Calu3 (cell line): ENCODE data around the gene MTARC2. TPM values are rescaled to one million over a fixed set of nuclear protein-coding genes. Genes with fewer than 3 reads are reported as not detected.

ENCODE experiments used
- BruUV-seq: library from RNA; stranded (reverse); fragments of 400-500 nt; replicated peaks from 2 replicates; lab custom pipeline; 2021; lab: Mats Ljungman, UMichigan
- CTCF ChIA-PET: fragments of 300-600 bp; sonication (Branson Sonifier 250); formaldehyde crosslinking; loops from one replicate; lab custom pipeline; 2022; ENCODE audit warnings: antibody characterized with exemption; lab: Charles Lee
- DNase-seq: peaks from one replicate; pipeline ENCODE4 v3.0.0; 2022
- H3K27ac Mint-ChIP-seq: one replicate; pipeline ENCODE4 v1.8.0; 2022; ENCODE audit warnings: mixed read lengths; ENCODE audit not compliant: unreplicated experiment
- H3K27me3 Mint-ChIP-seq: one replicate; pipeline ENCODE4 v1.8.0; 2022; ENCODE audit warnings: mixed read lengths; ENCODE audit not compliant: unreplicated experiment
- H3K36me3 Mint-ChIP-seq: one replicate; pipeline ENCODE4 v1.8.0; 2022; ENCODE audit warnings: mild to moderate bottlenecking, moderate library complexity, mixed read lengths; ENCODE audit not compliant: insufficient read depth, unreplicated experiment
- H3K4me1 Mint-ChIP-seq: one replicate; pipeline ENCODE4 v1.8.0; 2022; ENCODE audit warnings: mild to moderate bottlenecking, low read depth, mixed read lengths; ENCODE audit not compliant: unreplicated experiment
- H3K4me3 Mint-ChIP-seq: one replicate; pipeline ENCODE4 v1.8.0; 2022; ENCODE audit warnings: mild to moderate bottlenecking, low read depth, moderate library complexity, mixed read lengths; ENCODE audit not compliant: unreplicated experiment
- H3K9me3 Mint-ChIP-seq: one replicate; pipeline ENCODE4 v1.8.0; 2022; ENCODE audit warnings: low read depth, mixed read lengths; ENCODE audit not compliant: unreplicated experiment
- intact Hi-C: fragments of 100-400 bp; cut with micrococcal nuclease; formaldehyde crosslinking; loops from one replicate; pipeline ENCODE4 v1.10.0; 2022; ENCODE audit not compliant: unreplicated experiment
- total RNA-seq: library from RNA; stranded (reverse); gene quantifications from 2 replicates; pipeline ENCODE4 v1.2.3, GENCODE V29; 2022
- TF ChIP-seq, protein P1 (sequence below): fragments of 200-600 bp; IDR thresholded peaks from one replicate; pipeline ENCODE4 v1.8.0; 2022; ENCODE audit warnings: antibody characterized with exemption; ENCODE audit not compliant: unreplicated experiment

Gene MTARC2
- total RNA-seq, 1 experiment from 2014 or later, result 16.4 TPM

DNA sequence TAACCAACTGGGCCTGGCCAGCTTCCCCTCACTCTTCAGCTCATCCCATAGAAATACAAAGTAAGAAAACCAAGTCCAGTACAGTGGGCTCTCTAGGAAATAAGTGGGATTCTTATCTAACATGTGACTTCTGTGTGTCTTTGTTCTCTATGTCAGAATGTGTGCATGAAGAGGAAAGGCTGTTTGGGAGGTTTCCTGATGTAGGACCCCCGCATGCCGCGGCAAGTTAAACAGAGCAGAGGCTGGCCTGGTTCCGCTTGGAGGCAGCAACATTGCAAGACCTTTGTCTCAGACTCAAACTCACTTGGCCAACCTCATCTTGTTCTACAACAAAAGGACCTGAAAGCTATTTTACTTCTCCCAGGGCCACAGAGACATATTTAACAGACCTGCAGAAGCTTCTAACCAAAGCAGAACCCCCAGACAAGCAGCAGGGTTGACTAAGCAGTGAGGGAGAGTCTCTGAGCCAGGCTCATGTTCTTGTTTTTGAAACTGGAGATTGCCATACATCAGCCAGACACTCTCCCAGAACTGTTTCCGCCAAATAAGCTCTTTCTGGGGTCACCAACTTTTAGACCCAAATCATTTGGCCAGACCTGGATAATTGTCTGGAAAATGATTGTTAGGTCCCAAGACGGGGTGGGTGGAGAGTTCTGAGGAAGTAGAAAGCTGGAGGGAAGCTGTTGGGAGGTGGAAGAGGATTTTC, 6.2 kb downstream of the MTARC2 start:
- TF ChIP-seq, protein P1, sequence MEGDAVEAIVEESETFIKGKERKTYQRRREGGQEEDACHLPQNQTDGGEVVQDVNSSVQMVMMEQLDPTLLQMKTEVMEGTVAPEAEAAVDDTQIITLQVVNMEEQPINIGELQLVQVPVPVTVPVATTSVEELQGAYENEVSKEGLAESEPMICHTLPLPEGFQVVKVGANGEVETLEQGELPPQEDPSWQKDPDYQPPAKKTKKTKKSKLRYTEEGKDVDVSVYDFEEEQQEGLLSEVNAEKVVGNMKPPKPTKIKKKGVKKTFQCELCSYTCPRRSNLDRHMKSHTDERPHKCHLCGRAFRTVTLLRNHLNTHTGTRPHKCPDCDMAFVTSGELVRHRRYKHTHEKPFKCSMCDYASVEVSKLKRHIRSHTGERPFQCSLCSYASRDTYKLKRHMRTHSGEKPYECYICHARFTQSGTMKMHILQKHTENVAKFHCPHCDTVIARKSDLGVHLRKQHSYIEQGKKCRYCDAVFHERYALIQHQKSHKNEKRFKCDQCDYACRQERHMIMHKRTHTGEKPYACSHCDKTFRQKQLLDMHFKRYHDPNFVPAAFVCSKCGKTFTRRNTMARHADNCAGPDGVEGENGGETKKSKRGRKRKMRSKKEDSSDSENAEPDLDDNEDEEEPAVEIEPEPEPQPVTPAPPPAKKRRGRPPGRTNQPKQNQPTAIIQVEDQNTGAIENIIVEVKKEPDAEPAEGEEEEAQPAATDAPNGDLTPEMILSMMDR, result no peak
- BruUV-seq, result no TSS peak

DNA sequence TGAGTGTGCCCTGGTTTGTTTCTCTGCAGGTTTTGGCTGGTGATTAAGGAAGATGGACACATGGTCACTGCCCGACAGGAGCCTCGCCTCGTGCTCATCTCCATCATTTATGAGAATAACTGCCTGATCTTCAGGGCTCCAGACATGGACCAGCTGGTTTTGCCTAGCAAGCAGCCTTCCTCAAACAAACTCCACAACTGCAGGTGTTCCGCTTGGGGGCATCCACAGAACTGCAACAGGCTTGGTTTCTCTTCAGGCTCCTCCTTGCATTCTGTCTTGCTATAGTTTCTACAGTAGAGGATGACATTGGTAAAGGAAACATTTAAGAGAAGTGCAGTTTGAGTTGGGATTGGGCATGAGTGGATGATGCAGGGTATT, 6.8 kb downstream of the MTARC2 start:
- peaks cover 12% of the 10 kb centered on the region for H3K4me1 Mint-ChIP-seq
- no peak for DNase-seq
- intact Hi-C loops, result no loop called here
- H3K27ac Mint-ChIP-seq, result no peak overlapping the region
- BruUV-seq, result no TSS peak
- H3K36me3 Mint-ChIP-seq, result no peaks in the 10 kb centered on the region
- CTCF ChIA-PET, result no interaction called here
- no peaks in the 10 kb centered on the region for H3K9me3 Mint-ChIP-seq
- no peaks in the 10 kb centered on the region for H3K27me3 Mint-ChIP-seq
- TF ChIP-seq, protein P1, result no peak
- no peak overlapping the region for H3K4me3 Mint-ChIP-seq

More for the DNA sequence above, 6.2 kb downstream of the MTARC2 start:
- Mint-ChIP-seq H3K36me3 (no peaks in the 10 kb centered on the region), H3K9me3 (no peaks in the 10 kb centered on the region), H3K27me3 (no peaks in the 10 kb centered on the region), H3K4me3 (no peak overlapping the region), H3K27ac (no peak overlapping the region), H3K4me1 (peaks cover 17% of the 10 kb centered on the region)
- CTCF ChIA-PET, result no interaction called here
- DNase-seq, result no peak
- intact Hi-C loops, result no loop called here

DNA sequence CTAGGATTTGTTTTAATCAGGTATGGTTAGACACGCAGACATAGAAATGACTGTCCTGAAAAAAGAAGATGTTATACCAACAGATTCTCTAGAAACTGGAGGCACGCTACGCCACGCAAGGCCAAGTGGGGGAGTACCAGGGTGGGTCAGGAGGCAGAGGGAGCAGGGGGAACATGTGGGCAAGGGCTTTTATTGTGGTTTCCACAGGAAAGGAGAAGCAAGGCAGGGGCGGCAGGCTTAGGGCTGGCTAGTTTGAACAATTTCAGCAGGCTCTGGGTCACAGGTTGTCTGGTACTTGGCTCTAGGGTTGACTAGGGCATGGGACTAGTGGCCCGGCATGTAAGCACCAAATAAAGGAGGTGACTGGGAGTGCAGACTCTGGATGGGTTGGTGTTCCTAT, 7.2 kb downstream of the MTARC2 start:
- H3K9me3 Mint-ChIP-seq, result no peaks in the 10 kb centered on the region
- no peak for DNase-seq
- H3K27me3 Mint-ChIP-seq, result no peaks in the 10 kb centered on the region
- BruUV-seq, result no TSS peak
- H3K36me3 Mint-ChIP-seq, result no peaks in the 10 kb centered on the region
- CTCF ChIA-PET, result no interaction called here
- no peak overlapping the region for H3K27ac Mint-ChIP-seq
- TF ChIP-seq, protein P1, result no peak
- peaks cover 9% of the 10 kb centered on the region for H3K4me1 Mint-ChIP-seq
- intact Hi-C loops, result no loop called here
- no peak overlapping the region for H3K4me3 Mint-ChIP-seq

DNA sequence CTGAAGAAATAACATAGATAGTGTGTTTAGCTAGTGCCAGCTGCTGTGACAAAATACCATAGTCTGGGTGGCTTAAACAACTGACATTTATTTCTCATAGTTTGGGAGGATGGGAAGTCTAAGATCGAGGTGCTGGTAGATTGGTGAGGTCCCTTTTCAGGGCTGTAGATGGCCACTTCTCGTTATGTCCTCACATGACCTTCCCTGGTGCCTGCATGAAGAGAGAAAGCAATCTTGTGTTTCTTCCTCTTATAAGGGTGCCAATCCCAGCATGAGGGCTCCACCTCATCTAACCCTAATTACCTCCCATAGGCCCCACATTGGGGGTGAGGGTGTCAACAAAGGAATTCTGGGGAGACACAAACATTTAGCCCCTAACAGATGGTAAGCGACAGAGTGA, 9.3 kb downstream of the MTARC2 start:
- CTCF ChIA-PET, result no interaction called here
- intact Hi-C loops, result no loop called here
- BruUV-seq, result no TSS peak
- no peaks in the 10 kb centered on the region for H3K9me3 Mint-ChIP-seq
- H3K36me3 Mint-ChIP-seq, result no peaks in the 10 kb centered on the region
- H3K4me1 Mint-ChIP-seq, result peaks cover 8% of the 10 kb centered on the region
- no peak overlapping the region for H3K4me3 Mint-ChIP-seq
- TF ChIP-seq, protein P1, result no peak
- no peak for DNase-seq
- H3K27me3 Mint-ChIP-seq, result no peaks in the 10 kb centered on the region
- no peak overlapping the region for H3K27ac Mint-ChIP-seq
